NCI-H1105 (cell line): ENCODE measurements around the gene TAL2.

Experiments used
- DNase-seq: peaks from one replicate; lab custom pipeline; 2025; lab: John Stamatoyannopoulos, UW

The TAL2 gene

DNA sequence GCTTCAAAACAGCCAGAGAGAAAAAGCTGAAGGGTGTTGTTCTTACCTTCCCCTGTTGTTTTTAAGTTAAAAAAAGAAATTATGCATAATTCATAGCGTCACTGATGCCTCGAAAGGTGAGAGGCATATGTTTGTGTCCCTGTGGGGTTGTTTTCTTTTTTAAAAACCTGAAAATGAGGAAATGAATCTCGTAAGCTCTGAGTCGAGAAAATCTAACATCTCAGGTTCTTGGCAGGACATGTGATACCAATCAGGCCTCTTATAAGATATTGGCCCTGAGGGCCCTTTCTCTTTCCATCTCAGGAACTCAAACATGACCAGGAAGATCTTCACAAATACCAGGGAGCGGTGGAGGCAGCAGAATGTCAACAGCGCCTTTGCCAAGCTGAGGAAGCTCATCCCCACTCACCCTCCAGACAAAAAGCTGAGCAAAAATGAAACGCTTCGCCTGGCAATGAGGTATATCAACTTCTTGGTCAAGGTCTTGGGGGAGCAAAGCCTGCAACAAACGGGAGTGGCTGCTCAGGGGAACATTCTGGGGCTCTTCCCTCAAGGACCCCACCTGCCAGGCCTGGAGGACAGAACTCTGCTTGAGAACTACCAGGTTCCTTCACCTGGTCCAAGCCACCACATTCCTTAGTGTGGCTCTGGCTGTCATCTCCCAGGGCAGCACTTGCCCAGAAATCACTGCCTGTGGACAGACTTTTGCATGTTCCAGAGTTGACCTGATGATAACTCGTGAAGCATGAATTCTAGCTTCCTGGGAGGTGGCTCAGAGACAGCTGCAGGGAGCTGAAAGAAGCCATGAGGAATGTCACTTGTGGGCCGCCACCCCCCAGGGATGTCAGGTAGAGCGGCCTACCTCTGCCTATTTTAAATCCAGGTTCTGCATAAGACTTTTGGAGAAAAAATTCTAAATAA, at the start of gene TAL2:
TAL2 (plus strand) TSS at position 274 of the 921 bp plus-strand sequence; CDS start at position 314, 40 bp downstream.
- DNase-seq, result no peak

- no peak for DNase-seq
Observed at GRCh38 chr9:105621001-105621400, 41.3 kb upstream of the TAL2 start.

GRCh38 chr9:105625088-105625487, 37.2 kb upstream of the TAL2 start:
- DNase-seq, result no peak

GRCh38 chr9:105632807-105633206, 29.4 kb upstream of the TAL2 start:
- DNase-seq, result no peak

GRCh38 chr9:105633411-105633810, 28.8 kb upstream of the TAL2 start:
- no peak for DNase-seq

DNA sequence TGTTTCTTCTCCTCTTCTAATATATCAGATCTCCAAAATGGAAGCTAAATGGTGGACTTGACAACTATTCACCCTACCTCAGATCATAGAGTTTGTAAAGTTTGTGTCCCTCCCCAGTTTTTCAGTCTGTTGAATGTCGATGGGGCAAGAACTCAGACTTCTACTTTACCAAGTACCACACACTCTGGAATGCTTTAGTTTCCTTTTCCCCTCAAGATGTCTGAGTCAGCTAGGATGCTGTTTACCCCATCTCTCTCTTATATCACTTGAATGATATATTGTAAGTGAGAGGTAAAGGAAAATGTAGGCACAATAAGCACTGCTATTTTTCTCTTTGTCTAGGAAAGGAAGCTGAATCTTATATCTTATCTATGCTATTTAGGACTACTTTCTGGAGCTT, 25.9 kb upstream of the TAL2 start:
- no peak for DNase-seq

DNA sequence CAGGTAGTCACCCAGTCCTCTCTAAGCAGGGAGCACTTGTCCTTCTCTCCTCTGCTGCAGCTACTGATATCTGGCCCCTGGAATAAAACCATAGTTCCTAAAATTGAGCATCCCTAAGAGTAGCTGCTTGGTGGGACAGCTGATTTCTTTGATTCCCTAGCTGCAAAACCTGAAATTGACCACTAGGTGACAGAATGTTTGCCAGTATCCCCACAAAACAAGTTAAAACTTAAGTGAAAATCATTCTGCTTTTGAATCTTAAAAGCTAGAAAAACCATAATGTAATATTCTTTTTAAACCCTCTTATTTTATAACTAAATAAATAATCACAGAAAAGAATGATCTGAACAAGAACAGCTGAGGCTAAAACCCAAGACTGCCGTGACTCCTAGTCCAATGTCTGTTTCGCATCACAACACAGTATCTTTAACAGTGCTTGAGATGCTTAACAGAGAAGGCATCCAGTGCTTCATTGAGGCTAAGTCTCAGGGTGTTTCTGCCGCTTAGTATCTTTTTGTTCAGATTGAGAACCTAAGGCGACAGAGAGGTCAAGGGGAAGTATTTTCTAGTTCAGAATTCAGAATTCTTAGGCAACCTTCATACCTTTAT, 24.4 kb upstream of the TAL2 start:
- no peak for DNase-seq

DNA sequence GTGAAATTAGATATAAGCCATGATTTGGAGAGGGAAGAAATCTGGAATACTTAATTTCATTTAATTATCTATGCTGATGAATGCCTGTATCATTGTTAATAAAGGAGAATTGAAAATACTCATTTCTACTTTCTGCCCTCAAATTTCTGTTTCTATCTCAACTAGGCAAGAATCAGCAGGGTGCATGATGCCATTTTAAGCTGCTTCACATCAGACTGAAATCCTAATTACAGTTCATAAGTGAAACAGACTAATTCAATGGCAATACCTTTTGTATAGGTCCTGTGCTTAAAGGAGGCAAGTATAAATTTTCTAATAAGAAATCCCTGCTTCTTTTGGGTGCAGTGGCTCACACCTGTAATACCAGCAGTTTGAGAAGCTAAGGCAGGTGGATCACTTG, 22.3 kb upstream of the TAL2 start:
- no peak for DNase-seq

GRCh38 chr9:105643795-105644194, 18.5 kb upstream of the TAL2 start:
- DNase-seq, result no peak

DNA sequence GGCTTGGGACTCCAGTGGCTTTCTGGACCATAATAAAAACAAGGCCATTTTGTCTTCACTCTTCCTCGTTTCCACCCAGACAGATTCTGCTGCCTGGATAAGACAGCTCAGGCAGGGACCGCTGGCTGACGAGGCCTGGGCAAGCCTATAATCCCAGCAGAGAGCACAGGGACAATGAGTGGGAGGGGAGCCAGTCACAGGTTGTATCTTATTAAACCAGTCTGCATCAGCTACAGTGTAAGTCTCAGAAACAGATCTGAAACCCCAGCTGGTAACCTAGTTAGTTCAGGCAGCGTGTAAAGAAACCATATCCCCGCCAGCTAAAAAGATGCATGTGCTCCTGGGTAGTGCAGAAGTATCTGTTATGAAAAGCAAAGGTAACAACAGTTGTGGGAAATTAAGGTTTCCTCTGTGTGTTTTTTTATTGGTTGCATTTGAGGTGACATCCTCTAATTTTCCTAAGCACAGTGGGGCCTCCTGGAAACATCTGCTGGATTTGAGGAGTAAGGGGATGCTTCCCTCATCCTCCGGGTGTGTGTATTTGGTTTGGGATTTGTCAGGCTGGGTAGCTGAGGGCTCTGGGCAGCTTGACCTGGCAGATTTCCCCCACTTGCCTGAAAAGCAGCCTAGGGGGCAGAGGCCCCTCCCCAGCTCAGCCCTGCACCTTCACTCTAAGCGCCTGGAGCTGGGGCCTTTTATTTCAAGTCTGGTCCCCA, 15.2 kb upstream of the TAL2 start:
- DNase-seq, result no peak

DNA sequence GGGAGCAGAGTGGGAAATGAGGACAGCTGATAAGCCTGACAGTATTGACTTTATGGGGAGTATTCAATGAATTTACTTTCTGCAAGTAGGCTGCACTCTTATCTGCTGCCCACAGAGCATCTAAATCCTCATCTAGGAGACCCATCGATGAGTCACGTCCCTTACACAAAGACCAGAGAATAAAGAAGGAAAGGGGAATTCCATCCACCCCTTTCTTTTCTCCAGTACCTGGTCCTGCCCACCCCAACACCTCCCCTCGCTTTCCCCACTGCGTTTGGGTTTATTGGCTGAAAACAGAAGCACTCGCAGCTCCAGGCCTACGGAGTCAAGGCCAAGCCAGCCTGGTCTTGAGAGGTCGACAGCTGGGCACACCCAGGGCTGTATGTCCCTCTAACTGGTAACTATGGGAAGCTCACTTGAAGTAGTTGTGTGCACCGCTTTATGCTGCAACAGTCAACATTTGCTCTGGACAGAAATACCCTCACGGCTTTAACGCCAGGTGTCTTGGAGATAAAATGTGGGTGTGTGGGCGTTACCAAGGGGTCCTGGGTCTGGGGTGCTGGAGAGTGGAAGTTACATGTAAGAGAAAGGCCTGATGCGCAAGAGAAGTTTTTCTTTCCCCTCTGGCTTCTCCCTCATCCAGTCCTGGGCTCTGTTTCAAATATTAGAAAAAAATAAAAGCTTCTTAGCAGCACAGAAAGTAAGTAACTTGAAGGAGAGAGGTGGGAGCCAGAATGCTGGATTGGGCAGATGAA, 14.5 kb upstream of the TAL2 start:
- no peak for DNase-seq

- DNase-seq, result no peak
Observed at GRCh38 chr9:105651806-105652205, 10.5 kb upstream of the TAL2 start.

GRCh38 chr9:105656131-105656921, 5.9 kb upstream of the TAL2 start:
- DNase-seq, result peak; percentile 42

- no peak for DNase-seq
Observed at GRCh38 chr9:105658351-105658750, 3.9 kb upstream of the TAL2 start.

GRCh38 chr9:105661011-105661410, 1.2 kb upstream of the TAL2 start:
- DNase-seq, result no peak

DNA sequence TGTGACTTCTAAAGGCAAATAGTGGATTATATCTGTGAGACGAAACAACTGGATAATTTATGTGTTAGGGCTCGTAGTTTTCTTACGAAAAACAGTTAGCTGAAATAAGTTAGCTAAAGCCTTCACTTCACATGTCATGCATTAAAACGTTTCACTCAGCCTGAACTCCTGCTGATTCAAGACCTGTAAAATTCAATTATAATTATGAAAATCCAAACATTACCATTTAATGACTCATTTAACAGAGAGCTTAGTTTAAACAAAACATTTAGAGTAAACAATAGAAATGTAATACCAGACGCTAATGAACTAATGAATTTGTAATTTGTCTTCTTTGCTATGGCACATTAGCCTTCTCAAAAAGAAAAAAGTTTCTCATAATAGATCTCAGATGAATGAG, 1.7 kb downstream of the TAL2 start:
- no peak for DNase-seq

- DNase-seq, result no peak
Observed at GRCh38 chr9:105667867-105668266, 5.6 kb downstream of the TAL2 start.

DNA sequence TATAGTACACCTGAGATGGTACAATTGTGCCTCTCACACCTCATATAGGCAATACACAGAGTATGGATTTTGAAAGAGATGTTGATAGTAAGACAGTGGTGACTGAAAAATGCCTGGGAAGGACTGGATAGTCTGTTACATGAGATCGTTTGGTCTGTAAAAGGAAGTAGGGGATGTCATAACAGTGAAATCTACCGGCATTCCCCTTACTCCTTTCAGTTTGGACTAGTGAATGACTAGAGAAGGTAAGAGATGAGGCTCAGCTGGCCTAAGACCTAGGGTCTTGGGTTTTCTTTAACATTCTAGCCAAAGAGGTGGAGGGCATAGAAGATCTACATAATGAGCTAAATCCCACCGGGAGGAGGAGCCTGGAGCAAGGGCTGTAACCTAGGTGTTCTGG, 8.1 kb downstream of the TAL2 start:
- DNase-seq, result no peak

DNA sequence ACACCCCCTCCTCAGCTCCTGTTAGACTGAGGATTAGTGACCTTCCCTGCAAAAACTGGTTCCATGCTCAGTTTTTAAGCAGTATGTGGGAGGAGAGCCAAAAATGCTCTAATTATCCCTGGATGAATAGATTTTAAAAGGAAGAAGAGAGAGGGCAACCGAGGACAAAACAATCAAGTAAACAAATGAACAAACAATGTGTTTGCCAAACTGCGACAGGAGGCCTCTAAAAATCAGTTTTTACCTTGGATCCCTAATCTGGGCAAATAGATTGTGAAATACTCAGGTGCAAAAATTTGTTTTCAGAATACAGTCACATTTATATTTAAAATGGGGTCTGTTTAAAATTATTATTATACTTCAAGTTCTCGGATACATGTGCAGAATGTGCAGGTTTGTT, 8.5 kb downstream of the TAL2 start:
- DNase-seq, result no peak

DNA sequence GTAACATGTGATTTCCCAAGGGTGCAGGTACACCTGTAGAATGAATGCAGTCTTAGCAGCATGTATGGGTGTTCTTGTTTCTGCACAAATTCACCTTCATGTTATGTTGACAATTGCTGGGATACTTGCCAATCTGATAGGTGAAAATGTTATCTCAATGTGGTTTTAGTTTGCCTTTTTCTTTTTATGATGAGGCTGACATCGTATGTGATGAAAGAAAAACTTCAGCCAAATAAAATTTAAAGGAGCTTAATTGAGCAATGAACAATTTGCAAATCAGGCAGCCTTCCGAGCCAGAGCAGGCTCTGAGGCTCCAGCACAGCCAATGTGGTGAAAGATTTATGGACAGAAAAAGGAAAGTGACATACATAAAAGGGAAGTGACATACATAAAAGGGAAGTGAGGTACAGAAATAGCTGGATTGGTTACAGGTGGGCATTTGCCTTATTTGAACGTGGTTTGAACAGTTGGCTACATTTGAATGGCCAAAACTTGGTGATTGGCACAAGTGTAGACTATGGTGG, 10.5 kb downstream of the TAL2 start:
- no peak for DNase-seq

- no peak for DNase-seq
Observed at GRCh38 chr9:105673850-105674387, 11.7 kb downstream of the TAL2 start.
